Activated CD4-positive, alpha-beta T cell treated with anti-CD3 and anti-CD28 coated beads for 1 hour (primary cell): ENCODE measurements around the gene C5AR1.
A peak's percentile ranks its signal among the peaks of the same experiment; 100 is the strongest.
"Not testable (repeated sequence)": the region's sequence is repeated elsewhere in the genome, so short reads cannot be mapped to it uniquely, and the experiment has no call there.

Experiments used
- DNase-seq: peaks from one replicate; pipeline ENCODE4 v3.0.0-alpha.2; 2020

Gene C5AR1

GRCh38 chr19:47296036-47296435 is 13.6 kb upstream of the C5AR1 start:
- DNase-seq, result peak; percentile 45

GRCh38 chr19:47300867-47301266 is 8.8 kb upstream of the C5AR1 start:
- not testable (repeated sequence) for DNase-seq

DNA sequence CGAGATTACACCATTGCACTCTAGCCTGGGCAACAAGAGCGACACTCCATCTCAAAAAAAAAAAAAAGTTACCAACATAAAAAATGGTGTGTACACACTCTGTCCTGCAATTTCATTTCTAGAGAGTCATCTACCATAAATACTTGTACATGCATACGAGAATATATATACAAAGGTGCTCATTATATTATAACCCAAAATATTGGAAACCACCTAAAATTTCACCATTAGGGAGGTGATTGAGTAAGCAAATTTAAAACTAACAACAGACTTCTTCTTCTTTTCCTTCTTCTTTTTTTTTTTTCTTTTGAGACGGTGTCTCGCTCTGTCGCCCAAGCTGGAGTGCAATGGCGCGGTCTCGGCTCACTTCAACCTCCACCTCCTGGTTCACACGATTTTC is 7.4 kb upstream of the C5AR1 start:
- DNase-seq, result no peak

- no peak for DNase-seq
These were observed 5.7 kb upstream of the C5AR1 start for GRCh38 chr19:47303966-47304365.

GRCh38 chr19:47305309-47305751 is 4.3 kb upstream of the C5AR1 start:
- DNase-seq, result peak; percentile 32

DNA sequence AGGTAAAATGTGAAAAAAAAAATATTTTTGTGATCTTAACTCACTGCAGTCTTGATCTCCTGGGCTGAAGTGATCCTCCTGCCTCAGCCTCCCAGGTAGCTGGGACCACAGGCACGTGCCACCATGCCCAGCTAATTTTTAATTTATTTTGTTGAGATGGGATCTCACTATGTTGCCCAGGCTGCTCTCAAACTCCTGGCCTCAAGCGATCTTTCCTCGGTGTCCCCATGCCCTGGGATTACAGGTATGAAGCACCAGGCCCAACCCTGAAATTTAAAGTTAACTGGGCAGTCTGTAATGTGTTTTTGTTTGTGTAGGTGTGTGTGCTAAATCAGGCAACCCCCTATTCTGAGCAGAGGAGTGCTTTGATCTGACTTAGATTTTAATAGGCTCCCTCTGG is 3.4 kb upstream of the C5AR1 start:
- no peak for DNase-seq

GRCh38 chr19:47309038-47309437 is 623 bp upstream of the C5AR1 start:
- DNase-seq, result no peak

- DNase-seq, result no peak
These were observed 662 bp downstream of the C5AR1 start for GRCh38 chr19:47310323-47310722.

- no peak for DNase-seq
These were observed 1.2 kb downstream of the C5AR1 start for GRCh38 chr19:47310819-47311218.

DNA sequence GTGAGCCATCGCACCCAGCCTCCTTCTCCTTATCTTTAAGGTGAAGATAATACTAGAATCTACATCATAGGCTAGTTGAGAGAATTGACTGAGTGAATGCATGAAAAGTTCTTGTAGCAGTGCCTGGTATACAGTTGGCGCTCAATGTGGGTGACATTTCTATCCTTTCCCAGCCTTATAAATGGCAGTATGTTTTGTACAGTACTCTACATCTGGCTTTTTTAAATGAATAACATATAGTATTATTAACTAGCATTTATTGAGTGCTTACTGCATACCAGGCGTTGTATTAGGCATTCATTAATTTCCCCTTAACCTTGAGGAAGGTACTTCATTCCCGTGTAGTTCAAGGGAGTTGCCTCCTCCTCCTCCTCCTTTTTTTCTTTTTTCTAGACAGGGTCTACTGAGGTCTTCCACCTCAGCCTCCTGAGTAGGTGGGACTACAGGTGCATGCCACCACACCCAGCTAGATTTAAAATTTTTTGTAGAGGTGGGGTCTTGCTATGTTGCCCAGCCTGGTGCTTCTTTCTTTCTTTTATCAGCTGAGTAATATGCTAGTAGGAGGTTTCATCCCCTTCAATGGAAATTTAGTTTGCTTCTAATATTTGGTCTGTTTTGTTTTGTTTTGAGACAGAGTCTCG is 2.8 kb downstream of the C5AR1 start:
- no peak for DNase-seq

GRCh38 chr19:47313754-47314295 is 4.2 kb downstream of the C5AR1 start:
- no peak for DNase-seq

GRCh38 chr19:47315125-47315821 is 5.6 kb downstream of the C5AR1 start:
- no peak for DNase-seq

GRCh38 chr19:47316513-47316912 is 6.9 kb downstream of the C5AR1 start:
- DNase-seq, result no peak

- DNase-seq, result no peak
These were observed 10.5 kb downstream of the C5AR1 start for GRCh38 chr19:47319923-47320871.

GRCh38 chr19:47321630-47322029 is 12.0 kb downstream of the C5AR1 start:
- DNase-seq, result no peak

GRCh38 chr19:47322058-47322457 is 12.4 kb downstream of the C5AR1 start:
- no peak for DNase-seq

DNA sequence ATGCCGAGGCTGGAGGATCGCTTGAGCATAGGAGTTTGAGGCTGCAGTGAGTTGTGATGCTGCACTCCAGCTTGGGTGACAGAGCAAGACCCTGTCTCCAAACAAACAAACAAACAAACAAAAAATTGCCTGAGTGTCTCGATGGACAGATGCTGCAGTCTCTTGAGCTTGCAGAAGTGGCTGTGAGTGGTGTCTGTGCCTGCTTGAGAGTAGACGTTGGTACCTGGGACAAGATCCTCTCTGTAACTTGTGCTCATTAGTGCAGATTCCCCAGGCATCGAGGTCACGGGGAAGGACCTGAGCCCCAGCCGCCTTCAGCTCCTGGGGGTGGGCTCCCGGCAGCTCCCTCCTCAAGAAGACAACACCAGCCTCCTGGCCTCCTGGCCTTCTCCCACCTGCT is 13.7 kb downstream of the C5AR1 start:
- DNase-seq, result no peak

DNA sequence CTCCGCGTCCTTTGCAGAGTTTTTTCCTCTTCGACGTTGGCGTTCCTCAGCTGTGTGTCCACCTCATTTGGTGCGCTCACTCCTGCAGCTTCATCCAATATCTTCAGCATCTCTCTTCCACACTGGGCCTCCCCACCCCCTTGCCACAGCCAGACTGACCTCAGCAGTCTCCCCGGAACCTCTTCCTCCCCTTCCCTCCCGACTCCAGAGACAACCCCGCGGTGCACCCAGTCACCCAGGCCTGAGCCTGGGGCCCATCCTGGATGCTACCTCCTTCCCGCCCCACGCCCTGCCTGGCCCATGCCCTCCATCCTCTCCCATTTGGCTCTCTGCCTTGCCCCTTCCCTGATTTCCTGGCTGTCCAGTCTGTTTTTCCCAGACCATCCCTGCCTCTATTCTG is 14.2 kb downstream of the C5AR1 start:
- DNase-seq, result no peak

- DNase-seq, result no peak
These were observed 14.8 kb downstream of the C5AR1 start for GRCh38 chr19:47324502-47324901.

DNA sequence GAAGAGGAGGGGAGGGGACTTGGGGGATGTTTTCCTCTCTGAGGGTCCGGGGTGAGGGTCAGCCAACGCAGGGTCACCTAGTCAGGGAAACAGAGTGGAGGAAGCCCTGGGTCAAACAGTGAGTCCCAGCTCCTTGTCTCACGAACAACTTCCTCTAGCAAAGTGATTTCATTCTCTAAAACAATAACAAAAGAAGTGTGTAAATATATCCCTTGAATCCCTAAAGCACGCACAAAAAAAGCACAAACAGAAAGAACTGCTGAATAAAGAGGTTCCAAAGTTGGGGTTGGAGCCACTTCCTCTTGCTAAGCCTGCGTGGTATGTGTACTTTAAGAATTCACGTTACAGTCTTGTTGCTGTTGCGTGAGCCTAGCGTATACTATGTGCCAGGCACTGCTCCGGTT is 20.8 kb downstream of the C5AR1 start:
- DNase-seq, result no peak

GRCh38 chr19:47331490-47331889 is 21.8 kb downstream of the C5AR1 start:
- DNase-seq, result no peak

GRCh38 chr19:47331931-47332547 is 22.4 kb downstream of the C5AR1 start, which contains the start of gene C5AR2:
C5AR2 (plus strand) TSS chr19:47332175; CDS start chr19:47340800, 8,625 bp downstream.
- no peak for DNase-seq
